Measurements from ENCODE around the gene ZFP92.
A peak's percentile ranks its signal among the peaks of the same experiment; 100 is the strongest.

ZFP92 gene, protein sequence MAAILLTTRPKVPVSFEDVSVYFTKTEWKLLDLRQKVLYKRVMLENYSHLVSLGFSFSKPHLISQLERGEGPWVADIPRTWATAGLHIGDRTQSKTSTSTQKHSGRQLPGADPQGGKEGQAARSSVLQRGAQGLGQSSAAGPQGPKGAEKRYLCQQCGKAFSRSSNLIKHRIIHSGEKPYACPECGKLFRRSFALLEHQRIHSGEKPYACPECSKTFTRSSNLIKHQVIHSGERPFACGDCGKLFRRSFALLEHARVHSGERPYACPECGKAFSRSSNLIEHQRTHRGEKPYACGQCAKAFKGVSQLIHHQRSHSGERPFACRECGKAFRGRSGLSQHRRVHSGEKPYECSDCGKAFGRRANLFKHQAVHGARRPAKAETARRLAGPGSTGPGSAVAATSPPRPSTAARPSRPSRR

DNA sequence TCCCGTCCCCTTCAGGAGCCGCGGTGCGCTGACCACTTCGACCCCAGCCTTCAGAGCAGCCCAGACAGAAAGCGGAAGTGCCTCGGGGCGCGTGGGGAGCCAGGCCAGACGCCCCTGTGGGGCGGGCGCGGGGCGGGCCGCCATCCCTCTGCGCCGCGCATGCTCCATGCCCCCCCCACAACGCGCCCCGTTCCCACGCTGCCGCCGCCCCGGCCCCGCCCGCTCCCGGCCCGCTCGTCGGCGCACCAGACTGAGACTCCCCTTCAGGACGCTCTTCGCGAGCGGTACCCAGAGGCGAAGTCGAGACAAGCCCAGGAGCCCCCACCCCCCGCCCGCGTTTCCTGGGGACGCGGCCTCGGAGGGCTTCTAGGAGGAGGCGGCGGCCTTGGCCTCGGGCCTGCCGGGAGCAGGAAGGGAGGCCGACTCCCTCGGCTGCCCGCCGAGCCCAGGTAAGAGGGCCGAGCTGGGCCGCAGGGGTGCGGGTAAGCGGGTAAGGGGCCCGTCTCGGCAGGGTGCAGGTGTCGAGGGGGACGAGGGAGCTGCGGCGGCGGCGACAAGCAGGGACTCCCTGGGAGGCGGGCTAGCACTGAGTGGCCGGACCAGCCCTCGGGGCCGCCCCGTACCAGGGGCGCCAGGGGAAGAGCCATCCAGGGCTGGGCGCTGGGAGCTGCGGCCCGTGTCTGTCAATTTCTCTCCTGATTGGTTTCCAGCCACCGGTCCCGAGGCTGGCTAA is at the start of gene ZFP92:
ZFP92 (plus strand) TSS at position 218 of the 733 bp plus-strand sequence. CDS start 6,851 bp downstream, outside the sequence.
- H3K4me3 ChIP-seq (ENCODE audit: control insufficient read depth, low read depth, low read length) = peak within 1 kb of the TSS; percentile 32
- no peak for DNase-seq (ENCODE audit: low read depth)
- TF ChIP-seq, protein P1, sequence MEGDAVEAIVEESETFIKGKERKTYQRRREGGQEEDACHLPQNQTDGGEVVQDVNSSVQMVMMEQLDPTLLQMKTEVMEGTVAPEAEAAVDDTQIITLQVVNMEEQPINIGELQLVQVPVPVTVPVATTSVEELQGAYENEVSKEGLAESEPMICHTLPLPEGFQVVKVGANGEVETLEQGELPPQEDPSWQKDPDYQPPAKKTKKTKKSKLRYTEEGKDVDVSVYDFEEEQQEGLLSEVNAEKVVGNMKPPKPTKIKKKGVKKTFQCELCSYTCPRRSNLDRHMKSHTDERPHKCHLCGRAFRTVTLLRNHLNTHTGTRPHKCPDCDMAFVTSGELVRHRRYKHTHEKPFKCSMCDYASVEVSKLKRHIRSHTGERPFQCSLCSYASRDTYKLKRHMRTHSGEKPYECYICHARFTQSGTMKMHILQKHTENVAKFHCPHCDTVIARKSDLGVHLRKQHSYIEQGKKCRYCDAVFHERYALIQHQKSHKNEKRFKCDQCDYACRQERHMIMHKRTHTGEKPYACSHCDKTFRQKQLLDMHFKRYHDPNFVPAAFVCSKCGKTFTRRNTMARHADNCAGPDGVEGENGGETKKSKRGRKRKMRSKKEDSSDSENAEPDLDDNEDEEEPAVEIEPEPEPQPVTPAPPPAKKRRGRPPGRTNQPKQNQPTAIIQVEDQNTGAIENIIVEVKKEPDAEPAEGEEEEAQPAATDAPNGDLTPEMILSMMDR (IDR thresholded peaks at IDR 0.05; ENCODE audit: control insufficient read depth, insufficient read depth, low read depth, low read length, missing control alignments) = no peak

GRCh38 chrX:153361781-153362397 is 49.4 kb upstream of the ZFP92 start:
- TF ChIP-seq, protein P1 (IDR thresholded peaks at IDR 0.05; ENCODE audit: control insufficient read depth, insufficient read depth, low read depth, low read length, missing control alignments) = no peak
- no peak overlapping the region for H3K4me3 ChIP-seq (ENCODE audit: control insufficient read depth, low read depth, low read length)
- no peak for DNase-seq (ENCODE audit: low read depth)

DNA sequence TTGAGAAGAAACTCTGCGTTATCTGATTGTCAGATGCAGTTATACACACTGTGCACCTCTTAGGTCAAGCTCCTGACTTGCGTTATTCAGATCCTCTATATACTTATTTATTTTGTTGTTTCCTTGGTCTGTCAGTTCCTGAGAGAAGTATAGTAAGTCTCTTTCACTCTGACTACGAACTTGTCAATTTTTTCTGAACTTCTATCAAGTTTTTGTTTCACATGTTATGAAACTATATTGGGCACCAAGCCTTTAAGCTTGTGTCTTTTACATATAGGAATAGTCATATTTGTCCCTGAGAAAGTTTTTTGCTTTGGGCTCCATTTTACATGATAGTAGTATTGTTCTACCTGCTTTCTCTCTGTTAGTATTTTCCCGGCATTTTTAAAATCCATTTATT is 45.6 kb upstream of the ZFP92 start:
- no peak for DNase-seq (ENCODE audit: low read depth)
- no peak overlapping the region for H3K4me3 ChIP-seq (ENCODE audit: control insufficient read depth, low read depth, low read length)
- TF ChIP-seq, protein P1 (IDR thresholded peaks at IDR 0.05; ENCODE audit: control insufficient read depth, insufficient read depth, low read depth, low read length, missing control alignments) = no peak

DNA sequence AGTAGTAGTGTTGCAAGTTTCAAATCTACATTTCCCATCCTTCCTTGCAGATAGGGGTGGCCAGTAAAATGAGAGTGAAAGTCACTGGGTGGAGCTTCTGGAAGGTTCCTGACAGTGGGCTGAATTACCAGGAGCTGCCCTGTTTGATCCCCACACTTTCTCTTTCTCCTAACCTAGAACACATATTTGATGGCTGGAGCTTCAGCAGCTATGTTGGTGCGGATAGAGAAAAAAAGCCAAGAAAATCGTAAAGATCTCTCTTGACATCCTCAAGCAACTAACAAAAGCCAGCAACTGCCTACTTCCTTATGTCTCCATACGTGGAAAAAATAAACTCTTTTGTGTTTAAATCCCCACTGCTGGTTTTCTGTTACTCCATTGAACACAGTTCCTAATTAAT is 45.2 kb upstream of the ZFP92 start:
- DNase-seq (ENCODE audit: low read depth) = no peak
- TF ChIP-seq, protein P1 (IDR thresholded peaks at IDR 0.05; ENCODE audit: control insufficient read depth, insufficient read depth, low read depth, low read length, missing control alignments) = no peak
- no peak overlapping the region for H3K4me3 ChIP-seq (ENCODE audit: control insufficient read depth, low read depth, low read length)

DNA sequence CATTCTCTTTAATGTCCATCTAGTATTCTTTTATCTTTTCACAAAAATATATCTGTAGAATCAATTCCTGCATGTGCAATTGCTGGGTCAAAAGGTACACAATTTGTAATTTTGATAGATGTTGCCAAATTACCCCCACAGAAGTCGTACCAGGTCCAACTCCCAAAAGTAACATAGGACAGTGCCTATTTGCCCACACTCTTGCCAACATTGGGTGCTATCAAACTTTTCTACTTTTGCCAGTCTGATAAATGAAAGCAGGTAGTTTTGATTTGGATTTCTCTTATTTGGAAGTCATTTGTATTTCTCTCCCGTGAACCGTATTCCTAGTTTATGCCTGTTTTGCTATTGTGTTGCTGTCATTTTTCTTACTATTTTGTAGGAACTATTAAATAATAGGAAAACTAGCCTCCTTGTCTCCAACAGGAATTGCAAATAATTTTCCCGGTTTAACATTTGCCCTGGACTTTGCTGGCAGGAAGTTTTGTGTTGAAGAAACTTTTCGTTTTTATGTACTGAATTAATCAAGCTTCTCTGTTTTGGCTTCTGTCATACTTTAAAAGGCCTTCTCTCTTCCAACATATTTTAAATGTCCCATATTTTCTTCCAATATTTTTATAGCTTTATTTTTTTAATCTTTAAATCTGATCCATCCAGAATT is 44.3 kb upstream of the ZFP92 start:
- no peak for DNase-seq (ENCODE audit: low read depth)
- no peak overlapping the region for H3K4me3 ChIP-seq (ENCODE audit: control insufficient read depth, low read depth, low read length)
- TF ChIP-seq, protein P1 (IDR thresholded peaks at IDR 0.05; ENCODE audit: control insufficient read depth, insufficient read depth, low read depth, low read length, missing control alignments) = no peak
